Cerebellar nuclear complex (tissue), 1 donor: ENCODE results near the gene ANO7.

Experiments used
- DNase-seq, 2 experiments: peaks; one replicate each; lab custom pipeline; 2025; lab: John Stamatoyannopoulos, UW

The ANO7 gene

GRCh38 chr2:241207641-241208040 lies 19.2 kb downstream of the ANO7 start:
- no peak for DNase-seq

- no peak for DNase-seq
Observed at GRCh38 chr2:241208058-241208457, 19.6 kb downstream of the ANO7 start.

- no peak for DNase-seq
Observed at GRCh38 chr2:241209271-241209670, 20.8 kb downstream of the ANO7 start.

GRCh38 chr2:241211276-241211675 lies 22.8 kb downstream of the ANO7 start:
- DNase-seq: no peak

GRCh38 chr2:241213041-241213440 lies 24.6 kb downstream of the ANO7 start:
- DNase-seq: no peak

- no peak for DNase-seq
Observed at GRCh38 chr2:241213567-241213966, 25.1 kb downstream of the ANO7 start.

- no peak for DNase-seq
Observed at GRCh38 chr2:241214209-241214608, 25.7 kb downstream of the ANO7 start.

GRCh38 chr2:241214766-241215165 lies 26.3 kb downstream of the ANO7 start:
- DNase-seq: no peak

GRCh38 chr2:241215421-241215820 lies 26.9 kb downstream of the ANO7 start:
- DNase-seq: no peak

GRCh38 chr2:241216211-241216761 lies 27.8 kb downstream of the ANO7 start:
- no peak for DNase-seq

GRCh38 chr2:241217320-241218031 lies 29.0 kb downstream of the ANO7 start:
- DNase-seq: peak in 1 of 2 experiments; percentile 20

GRCh38 chr2:241218131-241219029 lies 29.9 kb downstream of the ANO7 start:
- no peak for DNase-seq

- DNase-seq: peak in 1 of 2 experiments; percentile 1
Observed at GRCh38 chr2:241219030-241219382, 30.5 kb downstream of the ANO7 start.

GRCh38 chr2:241219856-241220356 lies 31.4 kb downstream of the ANO7 start:
- DNase-seq: no peak

GRCh38 chr2:241223211-241224017 lies 34.9 kb downstream of the ANO7 start:
- DNase-seq: no peak

- peak in 1 of 2 experiments; percentile 1 for DNase-seq
Observed at GRCh38 chr2:241224018-241224850, 35.8 kb downstream of the ANO7 start.

GRCh38 chr2:241224851-241225438 lies 36.5 kb downstream of the ANO7 start:
- no peak for DNase-seq

- no peak for DNase-seq
Observed at GRCh38 chr2:241225545-241225944, 37.1 kb downstream of the ANO7 start.

- no peak for DNase-seq
Observed at GRCh38 chr2:241225983-241226382, 37.5 kb downstream of the ANO7 start.

- no peak for DNase-seq
Observed at GRCh38 chr2:241226723-241227572, 38.5 kb downstream of the ANO7 start.
